HL-60 (cell line): ENCODE results near the gene MYBL2.

Source experiments
- DNase-seq, 2 experiments: peaks; one replicate each; pipeline ENCODE4 v3.0.0-alpha.2; 2010 to 2020; ENCODE audit warnings: low read depth in 1 of 2, low spot score in 1 of 2
- H3K27ac ChIP-seq: fragments of 250-450 bp; sonication (Bioruptor Pico); replicated peaks from 2 replicates; pipeline ENCODE4 v1.5.1; 2020; ENCODE audit warnings: mild to moderate bottlenecking, moderate library complexity
- H3K27me3 ChIP-seq: fragments of 250-450 bp; sonication (Bioruptor Pico); 2 replicates; pipeline ENCODE4 v1.5.1; 2021; ENCODE audit warnings: mild to moderate bottlenecking, moderate library complexity; ENCODE audit not compliant: insufficient read depth, poor library complexity, severe bottlenecking
- H3K4me3 ChIP-seq: replicated peaks from 2 replicates; pipeline ENCODE4 v1.5.1; 2011; ENCODE audit warnings: mild to moderate bottlenecking, control low read depth, low read length; ENCODE audit not compliant: insufficient read depth
- GABPA ChIP-seq: IDR thresholded peaks from 2 replicates; pipeline ENCODE4 v1.6.1; 2012; ENCODE audit warnings: low read depth
- POLR2AphosphoS5 ChIP-seq: IDR thresholded peaks from 2 replicates; pipeline ENCODE4 v1.6.1; 2012; ENCODE audit warnings: low read depth
- SPI1 ChIP-seq: IDR thresholded peaks from 2 replicates; pipeline ENCODE4 v1.6.1; 2012; ENCODE audit warnings: low read depth, mild to moderate bottlenecking, borderline replicate concordance
- TF ChIP-seq, protein P1 (sequence below): IDR thresholded peaks from 2 replicates; pipeline ENCODE4 v1.6.1; 2012; ENCODE audit warnings: low read depth; ENCODE audit not compliant: insufficient replicate concordance
- TF ChIP-seq, protein P2 (sequence below): IDR thresholded peaks from one replicate; pipeline ENCODE4 v1.5.1; 2011; ENCODE audit warnings: low read length, control low read depth, inconsistent platforms; ENCODE audit not compliant: insufficient read depth

Gene MYBL2

DNA sequence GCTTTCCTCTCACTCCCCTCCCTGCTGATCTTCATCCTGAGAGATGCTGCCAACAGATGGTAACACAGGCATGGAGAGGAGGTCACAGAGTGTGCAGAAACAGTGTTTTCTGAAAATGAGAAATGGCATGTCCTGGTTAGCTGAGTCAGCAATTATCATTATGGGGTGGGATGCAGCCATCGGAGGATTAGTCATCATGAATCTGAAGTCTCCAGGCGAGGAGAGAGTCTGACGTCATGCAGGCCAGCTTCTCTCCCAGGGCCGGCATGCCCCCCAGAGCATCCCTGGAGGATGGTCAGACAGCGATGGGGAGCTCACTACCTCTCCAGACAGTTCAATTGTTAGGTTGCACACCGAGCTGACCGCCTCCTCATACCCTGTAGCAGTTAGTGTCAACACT, 64.6 kb downstream of the MYBL2 start:
- Histone ChIP-seq H3K4me3 (no peak overlapping the region), H3K27me3 (no peaks in the 10 kb centered on the region), H3K27ac (no peak overlapping the region)
- TF ChIP-seq, protein P1, sequence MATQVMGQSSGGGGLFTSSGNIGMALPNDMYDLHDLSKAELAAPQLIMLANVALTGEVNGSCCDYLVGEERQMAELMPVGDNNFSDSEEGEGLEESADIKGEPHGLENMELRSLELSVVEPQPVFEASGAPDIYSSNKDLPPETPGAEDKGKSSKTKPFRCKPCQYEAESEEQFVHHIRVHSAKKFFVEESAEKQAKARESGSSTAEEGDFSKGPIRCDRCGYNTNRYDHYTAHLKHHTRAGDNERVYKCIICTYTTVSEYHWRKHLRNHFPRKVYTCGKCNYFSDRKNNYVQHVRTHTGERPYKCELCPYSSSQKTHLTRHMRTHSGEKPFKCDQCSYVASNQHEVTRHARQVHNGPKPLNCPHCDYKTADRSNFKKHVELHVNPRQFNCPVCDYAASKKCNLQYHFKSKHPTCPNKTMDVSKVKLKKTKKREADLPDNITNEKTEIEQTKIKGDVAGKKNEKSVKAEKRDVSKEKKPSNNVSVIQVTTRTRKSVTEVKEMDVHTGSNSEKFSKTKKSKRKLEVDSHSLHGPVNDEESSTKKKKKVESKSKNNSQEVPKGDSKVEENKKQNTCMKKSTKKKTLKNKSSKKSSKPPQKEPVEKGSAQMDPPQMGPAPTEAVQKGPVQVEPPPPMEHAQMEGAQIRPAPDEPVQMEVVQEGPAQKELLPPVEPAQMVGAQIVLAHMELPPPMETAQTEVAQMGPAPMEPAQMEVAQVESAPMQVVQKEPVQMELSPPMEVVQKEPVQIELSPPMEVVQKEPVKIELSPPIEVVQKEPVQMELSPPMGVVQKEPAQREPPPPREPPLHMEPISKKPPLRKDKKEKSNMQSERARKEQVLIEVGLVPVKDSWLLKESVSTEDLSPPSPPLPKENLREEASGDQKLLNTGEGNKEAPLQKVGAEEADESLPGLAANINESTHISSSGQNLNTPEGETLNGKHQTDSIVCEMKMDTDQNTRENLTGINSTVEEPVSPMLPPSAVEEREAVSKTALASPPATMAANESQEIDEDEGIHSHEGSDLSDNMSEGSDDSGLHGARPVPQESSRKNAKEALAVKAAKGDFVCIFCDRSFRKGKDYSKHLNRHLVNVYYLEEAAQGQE = no peak
- no peak for TF ChIP-seq GABPA
- TF ChIP-seq SPI1 = no peak
- TF ChIP-seq, protein P2, sequence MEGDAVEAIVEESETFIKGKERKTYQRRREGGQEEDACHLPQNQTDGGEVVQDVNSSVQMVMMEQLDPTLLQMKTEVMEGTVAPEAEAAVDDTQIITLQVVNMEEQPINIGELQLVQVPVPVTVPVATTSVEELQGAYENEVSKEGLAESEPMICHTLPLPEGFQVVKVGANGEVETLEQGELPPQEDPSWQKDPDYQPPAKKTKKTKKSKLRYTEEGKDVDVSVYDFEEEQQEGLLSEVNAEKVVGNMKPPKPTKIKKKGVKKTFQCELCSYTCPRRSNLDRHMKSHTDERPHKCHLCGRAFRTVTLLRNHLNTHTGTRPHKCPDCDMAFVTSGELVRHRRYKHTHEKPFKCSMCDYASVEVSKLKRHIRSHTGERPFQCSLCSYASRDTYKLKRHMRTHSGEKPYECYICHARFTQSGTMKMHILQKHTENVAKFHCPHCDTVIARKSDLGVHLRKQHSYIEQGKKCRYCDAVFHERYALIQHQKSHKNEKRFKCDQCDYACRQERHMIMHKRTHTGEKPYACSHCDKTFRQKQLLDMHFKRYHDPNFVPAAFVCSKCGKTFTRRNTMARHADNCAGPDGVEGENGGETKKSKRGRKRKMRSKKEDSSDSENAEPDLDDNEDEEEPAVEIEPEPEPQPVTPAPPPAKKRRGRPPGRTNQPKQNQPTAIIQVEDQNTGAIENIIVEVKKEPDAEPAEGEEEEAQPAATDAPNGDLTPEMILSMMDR = no peak
- TF ChIP-seq POLR2AphosphoS5 = no peak
- no peak for DNase-seq

DNA sequence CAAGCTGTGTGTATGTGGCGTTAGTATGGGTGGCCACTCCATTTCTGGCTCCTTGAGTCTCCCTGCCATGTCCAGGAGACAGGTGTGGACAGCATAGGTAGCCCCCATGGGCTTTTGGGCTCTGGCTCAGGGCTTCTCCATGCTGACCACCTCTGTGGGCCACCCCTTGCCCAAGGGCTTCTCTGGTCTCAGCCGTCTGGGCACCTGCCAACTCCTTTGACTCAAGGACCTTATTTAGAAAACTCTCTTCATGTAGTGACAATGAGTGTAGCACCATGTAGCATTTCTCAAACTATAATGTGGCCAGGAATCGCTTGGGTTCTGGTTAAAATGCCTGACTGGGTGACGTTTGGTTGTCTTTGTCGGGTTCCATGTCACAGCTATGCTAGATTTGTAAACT, 65.0 kb downstream of the MYBL2 start:
- no peak overlapping the region for H3K27ac ChIP-seq
- TF ChIP-seq, protein P2 = no peak
- no peak for TF ChIP-seq POLR2AphosphoS5
- TF ChIP-seq SPI1 = no peak
- TF ChIP-seq, protein P1 = no peak
- no peak for TF ChIP-seq GABPA
- DNase-seq = no peak
- no peaks in the 10 kb centered on the region for H3K27me3 ChIP-seq
- no peak overlapping the region for H3K4me3 ChIP-seq

DNA sequence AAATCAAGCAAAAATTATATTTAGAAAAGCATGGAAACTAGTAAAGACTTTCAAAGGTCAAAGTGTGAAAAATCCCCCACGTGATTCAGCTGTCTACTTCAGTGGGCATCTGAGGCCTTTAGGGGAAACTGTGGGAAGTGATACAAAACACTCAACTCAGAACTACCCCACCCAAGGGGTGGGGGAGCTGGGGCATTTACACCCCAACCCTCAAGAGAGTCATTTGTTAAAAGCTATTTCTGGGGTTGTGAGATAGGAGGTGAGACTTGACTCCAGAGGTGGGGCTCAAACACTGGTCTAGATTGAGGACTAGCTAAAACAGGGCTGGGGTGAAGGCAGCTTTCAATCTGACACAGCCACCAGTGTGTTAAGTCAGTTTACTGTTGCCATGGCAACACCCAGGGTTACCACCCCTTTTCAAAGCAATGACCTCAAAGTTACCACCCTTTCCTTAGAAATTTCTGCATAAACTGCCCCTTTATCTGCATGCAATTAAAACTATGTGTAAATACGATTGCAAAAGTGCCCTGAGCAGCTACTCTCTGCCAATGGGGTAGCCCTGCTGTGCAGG, 69.8 kb downstream of the MYBL2 start:
- no peak overlapping the region for H3K27ac ChIP-seq
- TF ChIP-seq SPI1 (no peak), POLR2AphosphoS5 (no peak), GABPA (no peak)
- TF ChIP-seq, protein P2 = no peak
- TF ChIP-seq, protein P1 = no peak
- H3K4me3 ChIP-seq = no peak overlapping the region
- DNase-seq = no peak
- H3K27me3 ChIP-seq = no peaks in the 10 kb centered on the region
